ENCODE data around the gene METTL2B. TPM values are rescaled to one million over a fixed set of nuclear protein-coding genes. Genes with fewer than 3 reads are reported as not detected.
"Not testable (repeated sequence)": the region's sequence is repeated elsewhere in the genome, so short reads cannot be mapped to it uniquely, and the experiment has no call there.

METTL2B gene
- 45.4 and 46.6 TPM in 2 replicates for total RNA-seq (2014; rRNA removed; shearing (Covaris generic))

GRCh38 chr7:128476402-128477335, at the start of gene METTL2B:
Gene METTL2B (plus strand): TSS chr7:128476748. CDS start chr7:128476766, 18 bp downstream.
- H3K27me3 ChIP-seq; H3K9me3 ChIP-seq (replicated peaks); H3K4me1 ChIP-seq; H3K36me3 ChIP-seq: not testable (repeated sequence)
- DNase-seq = peak; percentile 96
- H3K4me3 ChIP-seq = peak within 1 kb of the TSS; percentile 95
- H3K27ac ChIP-seq = peak within 1 kb of the TSS; percentile 77

GRCh38 chr7:128427289-128427891, 49.2 kb upstream of the METTL2B start:
- H3K9me3 ChIP-seq (replicated peaks) = no peaks in the 10 kb centered on the region
- peak; percentile 36 to 84 for DNase-seq
- no peaks in the 10 kb centered on the region for H3K36me3 ChIP-seq
- no peaks in the 10 kb centered on the region for H3K27me3 ChIP-seq
- H3K4me1 ChIP-seq = peaks cover 7% of the 10 kb centered on the region
- H3K27ac ChIP-seq = no peak overlapping the region
- H3K4me3 ChIP-seq = no peak overlapping the region

DNA sequence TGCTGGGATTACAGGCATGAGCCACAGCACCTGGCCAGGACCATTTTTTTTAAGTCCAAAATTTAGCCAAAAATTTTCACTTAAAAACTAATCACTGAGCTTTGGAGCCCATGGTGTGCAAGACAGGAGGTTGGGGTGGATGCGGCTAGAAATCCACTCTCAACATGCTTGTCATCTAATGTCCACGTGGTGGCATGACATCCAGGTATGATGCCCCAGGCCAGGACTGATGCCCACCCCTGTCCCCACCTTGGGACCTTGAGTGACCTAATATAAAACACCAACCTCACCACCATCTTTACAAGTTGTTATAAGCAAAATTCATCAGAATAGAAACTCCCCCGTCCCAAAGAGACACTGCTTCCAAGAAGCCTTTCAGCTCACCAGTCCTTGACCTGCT, 46.3 kb upstream of the METTL2B start:
- Histone ChIP-seq H3K4me3 (no peak overlapping the region), H3K27me3 (0 out of 2 replicates have a peak, but pooled peaks cover 2% of the 10 kb centered on the region)
- DNase-seq = no peak

DNA sequence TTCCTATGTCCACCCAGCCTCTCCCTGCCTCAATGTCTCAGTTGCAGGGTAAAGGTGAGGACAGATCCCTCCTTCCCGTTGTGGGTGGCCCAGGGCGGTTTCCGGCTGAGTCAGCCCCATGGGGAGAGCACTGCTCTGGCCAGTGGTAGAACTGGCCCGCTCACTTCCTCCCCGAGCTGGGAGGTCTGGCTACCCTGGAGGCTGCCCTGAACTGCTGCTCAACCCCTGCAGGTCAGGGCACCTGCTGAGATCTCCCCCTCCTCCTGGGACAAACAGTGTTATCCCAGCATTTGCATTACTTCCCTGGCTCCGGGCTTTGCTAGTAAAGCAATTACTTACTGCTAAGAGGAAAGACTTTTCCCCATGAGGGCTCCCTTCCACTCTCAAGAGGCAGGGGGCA, 45.3 kb upstream of the METTL2B start:
- Histone ChIP-seq H3K4me1 (peaks cover 10% of the 10 kb centered on the region; the same call in 1 of the 2 replicates), H3K27me3 (0 out of 2 replicates have a peak, but pooled peaks cover 2% of the 10 kb centered on the region), H3K27ac (no peak overlapping the region), H3K36me3 (no peaks in the 10 kb centered on the region), H3K4me3 (no peak overlapping the region), H3K9me3 (replicated peaks) (no peaks in the 10 kb centered on the region)
- peak; percentile 21 to 34 for DNase-seq

More for the DNA sequence above, 46.3 kb upstream of the METTL2B start:
- H3K4me1 ChIP-seq = peaks cover 10% of the 10 kb centered on the region; the same call in 1 of the 2 replicates
- H3K9me3 ChIP-seq (replicated peaks) = no peaks in the 10 kb centered on the region
- no peaks in the 10 kb centered on the region for H3K36me3 ChIP-seq
- no peak overlapping the region for H3K27ac ChIP-seq

DNA sequence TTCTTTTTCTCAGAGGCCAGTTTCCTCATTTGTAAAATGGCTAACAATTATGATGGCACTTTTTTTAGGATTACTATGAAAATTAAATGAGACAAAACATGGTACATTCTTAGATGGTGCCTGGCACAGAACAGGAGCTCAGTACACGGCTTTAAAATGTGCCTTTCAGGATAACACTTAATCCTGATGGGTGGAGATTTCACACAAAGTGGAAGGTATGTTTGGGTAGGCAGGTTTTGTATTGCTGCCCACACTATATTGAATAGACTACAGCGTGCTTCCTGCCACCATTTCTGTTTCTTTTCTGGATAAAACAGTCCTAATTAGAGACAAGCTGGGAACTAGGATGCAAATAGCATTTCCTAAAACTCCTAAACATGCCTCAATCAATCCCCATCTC, 44.8 kb upstream of the METTL2B start:
- H3K9me3 ChIP-seq (replicated peaks) = no peaks in the 10 kb centered on the region
- H3K27me3 ChIP-seq = 0 out of 2 replicates have a peak, but pooled peaks cover 2% of the 10 kb centered on the region
- DNase-seq = no peak
- H3K4me3 ChIP-seq = no peak overlapping the region
- peaks cover 10% of the 10 kb centered on the region; the same call in 1 of the 2 replicates for H3K4me1 ChIP-seq
- no peak overlapping the region for H3K27ac ChIP-seq
- no peaks in the 10 kb centered on the region for H3K36me3 ChIP-seq

- no peaks in the 10 kb centered on the region for H3K9me3 ChIP-seq (replicated peaks)
- H3K27ac ChIP-seq = no peak overlapping the region
- H3K4me1 ChIP-seq = peaks cover 7% of the 10 kb centered on the region; the same call in 1 of the 2 replicates
Observed at GRCh38 chr7:128434413-128435326, 41.9 kb upstream of the METTL2B start.

DNA sequence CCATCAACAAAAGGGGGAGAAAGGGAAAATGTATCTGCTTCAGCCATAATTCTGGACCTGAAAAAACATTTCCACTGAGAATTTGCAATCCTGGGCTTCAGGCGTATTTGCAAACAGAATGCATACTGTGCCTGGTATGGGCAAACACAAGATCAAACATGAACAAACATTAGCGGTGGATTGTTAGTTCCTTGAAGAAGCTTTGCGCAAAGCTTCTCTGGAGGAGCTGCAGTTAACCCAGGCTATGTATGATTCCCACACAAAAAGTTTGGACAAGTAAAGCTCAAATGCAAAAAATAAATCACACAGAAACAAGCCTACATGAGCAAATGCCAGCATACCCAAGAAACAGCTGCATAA, 41.2 kb upstream of the METTL2B start:
- Histone ChIP-seq H3K27ac (no peak overlapping the region), H3K4me3 (no peak overlapping the region), H3K36me3 (no peaks in the 10 kb centered on the region), H3K4me1 (peaks cover 7% of the 10 kb centered on the region; the same call in 1 of the 2 replicates), H3K27me3 (0 out of 2 replicates have a peak, but pooled peaks cover 6% of the 10 kb centered on the region), H3K9me3 (replicated peaks) (no peaks in the 10 kb centered on the region)
- DNase-seq = no peak

More at GRCh38 chr7:128434413-128435326, 41.9 kb upstream of the METTL2B start:
- H3K36me3 ChIP-seq = no peaks in the 10 kb centered on the region
- no peak overlapping the region for H3K4me3 ChIP-seq
- 0 out of 2 replicates have a peak, but pooled peaks cover 6% of the 10 kb centered on the region for H3K27me3 ChIP-seq
- no peak for DNase-seq

GRCh38 chr7:128437426-128438332, 38.9 kb upstream of the METTL2B start:
- H3K4me1 ChIP-seq = 0 out of 2 replicates have a peak, but pooled peaks cover 3% of the 10 kb centered on the region
- H3K27me3 ChIP-seq = 0 out of 2 replicates have a peak, but pooled peaks cover 6% of the 10 kb centered on the region
- DNase-seq = no peak
- H3K4me3 ChIP-seq = no peak overlapping the region
- no peak overlapping the region for H3K27ac ChIP-seq
- no peaks in the 10 kb centered on the region for H3K9me3 ChIP-seq (replicated peaks)
- H3K36me3 ChIP-seq = no peaks in the 10 kb centered on the region

DNA sequence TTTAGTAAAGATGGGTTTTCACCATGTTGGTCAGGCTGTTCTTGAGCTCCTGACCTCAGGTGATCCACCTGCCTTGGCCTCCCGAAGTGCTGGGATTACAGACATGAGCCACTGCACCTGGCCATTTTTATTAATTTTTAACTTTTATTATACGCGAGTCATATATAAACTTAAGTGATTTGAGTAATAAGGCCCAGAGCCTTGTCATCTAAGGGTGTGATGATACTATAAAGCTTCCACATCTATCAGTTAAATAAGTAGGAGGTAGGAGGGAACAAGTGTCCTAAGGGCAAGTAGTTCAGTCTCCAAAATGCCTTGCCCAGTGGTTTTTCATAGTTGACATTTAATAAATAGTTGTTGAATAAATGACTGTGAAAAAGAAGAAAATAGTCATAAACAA, 34.2 kb upstream of the METTL2B start:
- DNase-seq = no peak
- H3K36me3 ChIP-seq = no peaks in the 10 kb centered on the region

DNA sequence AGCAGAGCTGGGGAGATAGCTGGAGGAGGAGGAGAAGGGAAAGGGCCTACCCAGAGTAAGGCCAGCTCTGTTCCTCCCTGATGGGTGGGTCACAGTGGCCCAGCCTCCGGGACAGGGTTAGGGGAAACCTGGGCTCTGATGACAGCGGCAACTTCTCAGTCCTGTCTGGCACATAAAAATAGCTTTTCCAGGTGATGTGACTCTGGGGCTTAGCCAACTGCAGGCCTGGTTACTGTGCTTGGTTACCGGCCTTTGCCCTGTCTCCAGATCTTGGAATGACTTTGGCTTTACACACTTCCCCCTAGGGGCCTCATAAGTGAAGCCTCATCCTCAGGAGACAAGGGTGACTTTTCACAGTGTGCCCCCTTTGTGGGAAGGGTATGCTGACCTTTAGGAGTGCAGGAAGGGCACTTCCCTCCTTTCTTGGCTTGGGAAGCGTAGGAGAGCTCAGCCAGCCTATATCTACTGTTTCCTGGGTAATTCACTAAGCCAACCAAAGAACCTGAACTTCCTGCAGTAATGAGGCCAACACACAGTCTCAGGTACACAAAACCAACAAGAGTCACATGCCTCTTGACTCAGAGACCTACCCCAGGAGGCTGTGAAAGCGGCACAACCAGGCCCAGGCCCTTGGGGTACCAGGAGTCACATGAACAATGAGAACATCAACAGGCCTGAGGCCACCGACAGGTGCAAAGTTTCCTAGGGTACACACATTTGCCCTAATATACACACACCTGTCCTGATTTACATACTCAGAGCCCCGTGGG, 32.5 kb upstream of the METTL2B start:
- Histone ChIP-seq H3K4me3 (no peak overlapping the region), H3K9me3 (replicated peaks) (no peaks in the 10 kb centered on the region)

More for the DNA sequence above, 34.2 kb upstream of the METTL2B start:
- Histone ChIP-seq H3K27ac (no peak overlapping the region), H3K4me1 (no peaks in the 10 kb centered on the region), H3K4me3 (no peak overlapping the region), H3K27me3 (0 out of 2 replicates have a peak, but pooled peaks cover 2% of the 10 kb centered on the region), H3K9me3 (replicated peaks) (no peaks in the 10 kb centered on the region)

GRCh38 chr7:128446306-128446705, 30.2 kb upstream of the METTL2B start:
- no peak for DNase-seq
- no peak overlapping the region for H3K27ac ChIP-seq
- no peaks in the 10 kb centered on the region for H3K27me3 ChIP-seq
- no peaks in the 10 kb centered on the region for H3K36me3 ChIP-seq
- H3K9me3 ChIP-seq (replicated peaks) = no peaks in the 10 kb centered on the region
- H3K4me1 ChIP-seq = no peaks in the 10 kb centered on the region
- H3K4me3 ChIP-seq = no peak overlapping the region

More for the DNA sequence above, 32.5 kb upstream of the METTL2B start:
- H3K27ac ChIP-seq = no peak overlapping the region
- no peaks in the 10 kb centered on the region for H3K4me1 ChIP-seq
- H3K27me3 ChIP-seq = no peaks in the 10 kb centered on the region
- DNase-seq = no peak
- H3K36me3 ChIP-seq = no peaks in the 10 kb centered on the region

- no peaks in the 10 kb centered on the region for H3K27me3 ChIP-seq
- no peak overlapping the region for H3K27ac ChIP-seq
- no peak for DNase-seq
- H3K9me3 ChIP-seq (replicated peaks) = no peaks in the 10 kb centered on the region
- no peak overlapping the region for H3K4me3 ChIP-seq
- no peaks in the 10 kb centered on the region for H3K4me1 ChIP-seq
- H3K36me3 ChIP-seq = no peaks in the 10 kb centered on the region
Observed at GRCh38 chr7:128447941-128448564, 28.5 kb upstream of the METTL2B start.

All from SJCRH30 (cell line).